Muscle of arm (tissue), 12 donors: ENCODE data around the gene GPR158. TPM values are rescaled to one million over a fixed set of nuclear protein-coding genes. Genes with fewer than 3 reads are reported as not detected.

Experiments used
- DNase-seq: peaks from one replicate; pipeline ENCODE4 v3.0.0-alpha.2; 2013
- polyA plus RNA-seq, 12 donors: library from polyadenylated mRNA; unstranded; fragments of 120-200 nt; gene quantifications; one replicate each; pipeline ENCODE4 v1.2.1, GENCODE V29; 2013; ENCODE audit not compliant: insufficient read length in 12 of 12

Gene GPR158
- polyA plus RNA-seq, 12 donors = 0.03 to 0.17 (median 0.08) TPM; not detected in 2

DNA sequence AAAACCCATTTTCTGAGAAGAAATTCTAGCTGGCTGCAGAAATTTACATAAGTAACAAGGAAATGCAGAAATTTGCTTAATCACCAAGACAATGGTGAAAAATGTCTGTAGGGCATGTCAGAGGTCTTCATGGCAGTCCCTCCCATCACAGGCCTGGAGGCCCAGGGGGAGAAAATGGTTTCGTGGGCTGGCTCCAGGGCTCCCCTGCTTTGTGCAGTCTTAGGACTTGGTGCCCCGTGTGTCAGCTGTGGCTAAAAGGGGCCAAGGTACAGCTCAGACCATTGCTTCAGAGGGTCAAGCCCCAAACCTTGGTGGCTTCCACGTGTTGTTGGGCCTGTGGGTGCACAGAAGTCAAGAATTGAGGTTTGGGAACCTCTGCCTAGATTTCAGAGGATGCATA lies 215.9 kb downstream of the GPR158 start:
- DNase-seq = no peak

DNA sequence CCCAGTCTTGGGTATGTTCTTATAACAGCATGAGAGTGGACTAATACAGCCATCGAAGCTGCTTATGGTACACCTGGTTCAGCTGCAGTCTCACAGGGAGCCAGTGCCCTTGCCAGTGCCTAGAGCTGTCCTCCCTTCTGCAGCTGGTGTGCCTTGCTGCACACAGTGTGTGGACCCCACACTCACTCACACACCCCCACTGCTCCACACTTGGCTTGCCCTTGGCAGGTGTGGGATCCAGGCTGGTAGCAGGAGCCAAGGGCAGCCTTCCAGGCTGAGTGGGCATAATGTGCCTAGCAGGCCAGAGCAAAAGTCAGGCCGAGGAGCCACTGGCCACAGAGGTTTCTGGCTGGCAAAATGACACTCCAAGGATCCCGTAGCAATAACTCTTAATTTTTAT lies 217.3 kb downstream of the GPR158 start:
- no peak for DNase-seq

DNA sequence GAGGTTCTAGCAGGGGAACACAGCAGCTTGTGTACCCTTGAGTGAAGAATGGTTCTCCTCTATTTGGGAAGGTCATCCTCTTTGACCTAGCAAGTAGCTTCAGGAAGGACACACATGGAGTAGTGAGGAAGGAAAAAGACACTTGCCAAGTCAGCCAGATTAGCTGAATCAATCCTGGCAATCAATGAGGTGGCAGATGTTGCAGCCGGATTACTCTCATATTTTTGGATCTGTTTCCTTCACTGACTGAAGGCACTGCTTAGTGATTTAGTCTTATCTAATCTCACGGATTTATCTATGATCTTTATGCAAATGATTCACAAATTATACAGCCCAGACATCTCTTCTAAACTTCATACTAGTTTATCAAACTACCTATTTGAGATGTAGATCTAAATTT lies 218.8 kb downstream of the GPR158 start:
- no peak for DNase-seq

DNA sequence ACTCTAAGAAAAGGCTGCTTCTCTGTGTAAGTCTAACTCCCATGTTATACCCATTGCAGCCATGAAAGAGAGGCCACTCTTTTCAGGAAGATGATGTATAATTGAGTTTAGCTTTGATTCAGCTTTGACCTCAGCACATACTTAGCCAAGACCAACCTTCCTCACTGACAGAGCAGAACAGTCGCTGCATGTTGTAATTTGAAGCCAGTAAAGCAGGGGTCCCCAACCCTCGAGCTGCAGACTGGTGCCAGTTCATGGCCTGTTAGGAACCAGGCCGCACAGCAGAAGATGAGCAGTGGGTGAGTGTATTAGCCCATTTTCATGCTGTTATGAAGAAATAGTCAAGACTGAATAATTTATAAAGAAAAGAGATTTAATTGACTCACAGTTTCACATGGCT lies 223.9 kb downstream of the GPR158 start:
- DNase-seq = no peak

DNA sequence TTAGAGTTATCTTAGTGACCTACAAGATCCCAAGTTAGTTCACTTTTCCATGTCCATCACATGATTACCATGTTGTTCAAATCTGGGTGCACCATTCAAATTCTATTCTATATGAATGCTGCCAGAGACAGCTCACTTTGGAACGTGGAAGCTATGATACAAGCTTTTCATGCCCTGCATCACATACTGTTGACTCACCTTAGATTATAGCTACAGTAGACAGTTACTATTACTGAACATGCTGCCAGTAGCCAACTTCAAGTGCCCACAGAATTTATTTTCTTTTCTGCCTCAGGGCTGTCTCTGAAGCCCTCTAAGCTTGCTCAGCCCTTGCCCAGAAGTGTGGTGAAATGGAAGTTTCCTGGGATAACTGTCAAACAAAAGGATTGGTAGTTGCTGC lies 231.1 kb downstream of the GPR158 start:
- DNase-seq = no peak

DNA sequence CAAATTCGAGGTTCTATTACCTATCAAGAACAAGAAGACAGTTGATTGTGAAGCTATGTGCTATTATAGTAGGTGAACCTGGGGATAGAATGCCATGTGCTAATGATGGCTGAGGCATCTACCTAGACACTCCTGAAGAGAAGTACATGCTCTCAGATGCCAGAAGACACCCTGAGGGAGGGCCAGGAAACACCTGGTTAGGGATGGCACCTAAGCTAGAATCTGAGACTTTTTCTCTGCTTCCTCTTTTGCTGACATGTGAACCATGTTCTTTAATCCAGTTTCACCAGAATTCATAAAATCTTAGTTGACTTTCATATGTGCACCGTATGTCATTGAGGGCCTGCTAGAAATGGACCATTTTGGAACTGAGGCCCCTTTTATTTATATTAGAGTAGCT lies 242.8 kb downstream of the GPR158 start:
- DNase-seq = no peak

DNA sequence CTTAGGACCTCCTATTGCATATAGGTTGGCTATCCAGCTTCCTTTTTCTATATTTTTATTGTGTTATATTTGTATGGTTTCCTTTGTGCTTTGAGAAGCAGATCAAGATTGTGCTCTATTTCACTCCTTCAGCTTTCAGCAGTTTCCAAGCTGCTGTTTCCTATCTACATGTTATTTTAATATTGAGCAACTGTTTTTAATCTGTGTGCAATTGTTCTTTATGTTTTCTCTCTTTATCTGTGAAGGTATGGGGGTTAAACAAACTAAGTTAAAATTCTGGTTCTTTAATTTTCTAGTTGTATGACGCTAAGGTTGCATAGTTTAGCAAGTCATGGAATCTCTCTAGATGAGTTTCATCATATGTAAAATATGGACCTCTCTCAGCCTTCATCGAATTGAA lies 251.0 kb downstream of the GPR158 start:
- DNase-seq = no peak

DNA sequence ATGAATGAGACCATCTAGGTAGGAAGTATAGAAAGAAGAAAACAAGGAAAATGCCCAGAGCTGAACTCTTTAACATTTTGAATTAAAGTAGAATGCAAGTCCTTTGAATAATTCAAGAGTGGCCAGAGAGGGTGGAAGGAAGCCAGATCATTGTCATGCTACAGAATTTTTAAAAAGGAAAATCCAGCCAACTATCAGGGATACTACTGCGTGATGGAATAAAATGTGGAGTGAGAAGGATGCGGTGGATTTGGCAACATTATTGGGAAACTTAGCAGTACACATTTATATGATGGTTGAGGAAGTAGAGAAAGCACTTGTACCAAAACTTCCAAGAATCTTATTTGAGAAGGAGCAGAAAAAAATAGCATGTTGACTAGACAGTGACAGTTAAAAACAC lies 261.6 kb downstream of the GPR158 start:
- DNase-seq = no peak

DNA sequence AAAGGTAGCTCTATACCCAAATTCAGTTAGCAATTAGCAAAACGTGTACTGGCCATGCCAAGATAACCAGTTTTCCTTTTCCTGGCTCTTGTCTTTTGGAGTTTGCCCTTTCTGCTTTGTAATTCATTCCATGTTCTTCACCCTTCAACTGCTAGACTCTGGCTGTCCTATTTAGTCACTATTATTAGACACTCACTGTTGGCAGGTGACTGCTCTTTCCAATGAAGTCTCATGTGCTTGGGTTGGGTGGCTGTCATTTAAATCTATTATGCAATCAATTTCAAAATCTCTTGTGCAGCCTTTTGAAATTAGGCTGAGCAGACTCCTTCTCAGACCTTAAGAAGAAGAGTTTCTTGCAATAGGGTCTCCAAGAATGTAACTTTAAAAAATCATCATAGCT lies 266.5 kb downstream of the GPR158 start:
- no peak for DNase-seq

DNA sequence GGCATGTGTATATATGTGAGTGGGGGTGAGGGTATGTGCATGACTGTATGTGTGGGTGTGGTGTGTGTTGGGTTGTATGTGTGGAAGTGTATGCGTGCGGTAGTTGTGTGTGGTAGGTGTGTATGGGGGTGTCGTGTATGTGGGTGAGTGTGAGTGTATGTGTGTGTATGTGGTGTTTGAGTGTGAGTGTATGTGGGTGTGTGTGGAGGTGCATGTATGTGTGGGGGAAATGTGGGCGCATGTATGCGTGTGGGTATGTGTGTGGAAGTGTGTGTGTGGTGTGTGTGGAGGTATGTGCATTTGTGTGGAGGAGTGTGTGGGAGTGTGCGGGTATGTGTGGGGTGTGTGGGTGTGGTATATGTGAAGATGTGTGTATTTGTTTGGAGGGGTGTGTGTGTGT lies 269.5 kb downstream of the GPR158 start:
- DNase-seq = no peak

DNA sequence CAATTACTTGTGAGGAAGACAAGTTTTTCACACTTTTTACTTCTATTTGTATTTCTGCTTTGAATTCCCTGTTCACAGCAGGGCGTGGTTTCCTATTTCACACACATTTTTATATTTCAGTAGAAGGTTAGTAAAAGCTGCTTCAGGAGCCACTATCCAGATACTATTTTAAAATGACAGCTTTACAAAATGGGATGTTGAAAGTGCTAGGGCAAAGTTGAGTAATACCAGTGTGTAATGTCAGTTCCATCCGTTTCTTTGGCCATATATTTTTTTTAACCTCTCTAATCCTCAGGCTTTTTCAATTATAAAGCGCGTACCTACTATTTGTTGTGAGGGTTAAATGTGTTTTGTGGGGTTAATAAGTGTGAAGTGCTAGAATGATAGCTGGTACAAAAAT lies 276.6 kb downstream of the GPR158 start:
- DNase-seq = no peak

DNA sequence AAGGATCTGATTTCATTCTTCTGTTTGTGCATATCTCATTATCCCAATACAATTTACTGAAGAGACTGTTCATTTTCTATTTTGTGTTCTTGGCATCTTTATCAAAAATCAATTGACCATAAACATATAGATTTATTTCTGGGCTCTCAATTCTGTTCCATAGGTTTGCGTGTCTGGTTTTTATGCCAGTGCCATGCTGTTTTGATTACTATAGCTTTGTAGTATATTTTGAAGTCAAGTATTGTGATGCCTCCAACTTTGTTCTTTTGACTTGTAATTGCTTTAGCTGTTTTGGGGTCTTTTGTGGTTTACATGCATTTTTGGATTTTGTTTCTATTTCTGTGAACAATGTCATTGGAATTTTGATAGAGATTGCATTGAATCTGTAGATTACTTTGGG lies 278.8 kb downstream of the GPR158 start:
- DNase-seq = no peak

DNA sequence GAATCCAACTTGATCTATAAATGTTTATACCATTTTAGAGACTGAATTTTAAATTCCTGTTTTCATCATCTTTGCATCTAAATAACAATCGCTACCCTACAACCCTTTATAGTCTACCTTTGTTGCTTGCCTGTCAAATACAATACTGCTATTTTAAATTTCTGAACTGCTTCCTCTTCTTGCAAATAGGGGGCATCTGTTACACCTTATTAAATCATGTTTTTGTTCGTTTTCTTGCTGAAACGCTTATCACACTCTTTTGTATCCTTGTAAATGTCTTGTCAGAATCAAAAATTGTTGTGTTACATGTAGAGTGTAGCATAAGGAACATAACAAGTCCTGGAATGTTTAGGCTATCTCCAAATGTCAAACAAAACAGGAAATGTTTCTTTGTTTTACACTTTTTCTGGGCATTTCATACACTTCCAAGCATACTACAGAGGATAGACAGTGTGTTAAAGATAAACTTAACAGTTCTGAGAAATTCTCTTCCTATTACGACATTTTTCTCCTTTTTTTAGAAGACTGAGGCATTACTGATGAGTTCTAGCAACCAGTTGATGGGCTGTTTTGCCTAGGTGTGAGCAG lies 281.3 kb downstream of the GPR158 start:
- DNase-seq = no peak

DNA sequence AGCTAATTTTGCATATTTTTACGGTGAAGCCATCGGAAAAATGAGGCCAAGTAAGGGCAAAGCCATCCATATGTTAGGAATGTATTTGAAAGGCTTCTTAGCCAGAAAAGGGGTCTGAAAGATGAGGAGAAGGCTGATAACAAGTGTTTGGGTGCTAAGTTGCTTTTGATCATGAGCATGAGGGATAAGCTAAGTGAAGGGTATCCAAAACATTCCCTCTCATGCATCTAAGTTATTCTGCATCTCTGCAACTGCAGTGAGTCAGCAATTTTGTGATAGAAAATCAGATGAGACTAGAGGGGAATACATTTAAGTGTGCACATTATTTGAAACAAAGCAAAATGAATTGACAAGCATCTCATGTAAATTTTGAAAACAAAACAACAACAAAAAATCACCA lies 282.8 kb downstream of the GPR158 start:
- DNase-seq = no peak

DNA sequence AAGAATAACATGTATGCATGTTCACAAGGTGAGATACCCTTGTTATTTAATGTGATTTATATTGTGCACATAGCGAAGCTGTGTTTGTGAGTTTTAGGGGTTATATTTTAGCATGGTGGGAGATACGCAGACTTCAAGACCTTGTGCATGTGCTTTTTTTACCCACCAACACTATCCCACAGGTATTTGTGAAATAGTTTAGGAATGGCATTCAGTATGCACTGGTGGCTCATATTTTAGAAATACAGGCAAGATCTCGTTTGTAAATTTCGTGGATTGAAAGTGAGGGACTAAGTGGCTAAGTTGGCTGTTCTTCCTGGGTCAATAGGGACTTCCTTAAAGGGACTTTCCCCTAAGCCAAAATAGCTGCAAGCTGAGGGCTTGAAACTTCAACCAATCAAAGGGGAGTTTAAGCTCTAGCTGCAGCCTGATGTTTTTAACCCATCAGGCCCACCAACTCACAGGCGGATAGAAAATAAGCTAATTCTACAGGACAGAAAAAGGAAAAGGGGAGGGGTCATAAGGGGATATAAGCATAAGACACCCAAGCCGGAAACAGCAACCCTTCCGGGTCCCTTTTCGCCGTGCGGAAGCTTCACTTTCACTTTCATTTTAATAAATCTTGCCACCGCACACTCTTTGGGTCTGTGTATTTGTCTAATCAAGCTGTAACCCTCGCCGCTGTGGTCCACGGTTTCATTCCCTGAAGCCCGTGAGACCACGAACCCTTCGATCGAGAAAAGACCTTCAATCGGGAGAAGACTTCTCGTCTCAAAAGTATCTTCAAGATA lies 291.0 kb downstream of the GPR158 start:
- no peak for DNase-seq

DNA sequence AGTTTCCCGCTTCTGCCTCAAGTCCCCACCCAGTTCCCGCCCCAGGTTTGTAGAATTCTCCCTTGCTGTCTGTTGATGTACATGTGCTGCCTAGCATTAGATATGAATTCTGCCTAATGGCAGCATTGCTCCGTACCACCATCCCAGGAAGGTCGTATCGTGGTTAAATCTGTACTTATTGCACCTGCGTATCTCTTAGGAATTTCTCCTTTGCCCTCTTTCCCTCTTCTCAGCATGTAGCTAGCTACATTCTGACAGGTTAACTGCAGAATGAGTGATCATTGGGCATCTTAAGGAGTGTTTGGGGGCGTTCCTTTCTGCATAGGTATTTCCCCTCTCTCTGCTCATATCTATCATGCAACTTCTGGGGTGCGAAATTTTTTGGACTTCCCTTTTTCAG lies 293.1 kb downstream of the GPR158 start:
- DNase-seq = no peak

DNA sequence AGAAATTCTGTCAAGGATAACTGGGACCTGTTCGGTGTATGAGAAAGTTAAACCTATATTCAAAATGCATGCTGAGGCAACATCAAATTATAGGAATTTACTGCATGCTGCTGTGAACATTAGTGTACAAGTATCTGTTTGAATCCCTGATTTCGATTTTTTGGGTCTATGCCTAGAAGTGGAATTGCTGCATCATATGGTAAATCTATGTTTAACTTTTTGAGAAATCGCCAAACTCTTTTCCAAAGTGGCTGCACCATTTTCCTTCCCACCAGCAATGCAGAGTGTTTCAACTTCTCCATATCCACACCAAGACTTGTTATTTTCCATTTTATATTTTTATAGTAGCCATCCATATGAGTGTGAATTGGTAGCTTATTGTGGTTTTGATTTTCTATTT lies 306.7 kb downstream of the GPR158 start:
- DNase-seq = no peak

DNA sequence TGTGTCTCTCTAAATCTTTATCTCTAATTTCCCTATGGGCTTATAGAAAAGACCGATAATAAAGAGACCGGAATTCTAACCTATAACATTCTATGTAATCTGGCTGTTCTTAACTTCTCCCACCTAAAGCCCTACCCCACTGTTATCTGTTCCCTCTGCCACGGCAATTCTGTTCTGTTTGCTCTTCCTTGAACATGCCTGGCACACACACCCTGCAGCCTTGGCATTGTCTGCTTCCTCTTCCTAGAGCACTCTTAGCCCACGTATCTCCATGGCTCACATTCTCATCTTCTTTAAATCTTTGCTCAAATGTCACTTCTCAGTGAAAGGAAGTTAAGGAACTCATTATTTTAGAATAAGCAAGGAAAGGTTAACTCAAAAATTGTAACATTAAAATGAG lies 309.2 kb downstream of the GPR158 start:
- no peak for DNase-seq

DNA sequence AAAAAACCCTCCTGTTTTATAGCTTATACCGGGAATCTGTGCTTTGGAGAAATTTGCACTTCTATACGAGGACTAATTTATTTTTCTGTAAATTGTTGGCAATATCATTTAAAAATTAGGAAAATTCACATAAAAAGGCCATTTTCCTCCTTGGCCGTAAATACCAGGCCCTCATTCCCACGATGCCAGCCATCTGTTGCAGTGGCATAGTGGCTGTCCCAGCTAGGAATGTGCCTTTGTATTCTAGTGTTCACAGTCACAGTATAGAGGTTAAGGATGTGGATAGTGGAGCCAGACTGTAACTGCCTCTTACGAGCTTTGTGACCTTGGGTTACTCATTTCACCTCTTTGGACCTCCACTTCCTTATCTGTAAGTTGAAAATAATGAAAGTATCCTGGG lies 312.5 kb downstream of the GPR158 start:
- no peak for DNase-seq

DNA sequence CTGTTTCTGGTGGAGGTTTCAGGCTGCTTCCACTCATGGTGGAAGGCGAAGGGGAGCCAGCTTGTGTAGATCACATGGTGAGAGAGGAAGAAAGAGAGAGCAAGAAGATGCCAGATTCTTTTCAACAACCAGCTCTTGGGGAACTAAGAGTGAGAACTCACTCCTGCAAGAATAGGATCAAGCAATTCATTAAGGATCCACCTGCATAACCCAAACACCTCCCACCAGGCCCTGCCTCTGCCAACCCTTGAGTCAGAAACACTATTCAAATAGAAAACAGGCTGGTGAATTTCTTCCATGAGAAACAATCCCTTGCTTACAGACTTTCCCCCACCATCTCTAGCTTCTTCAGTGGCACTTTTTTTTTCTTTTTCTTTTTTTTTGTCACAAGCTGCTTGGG lies 317.2 kb downstream of the GPR158 start:
- DNase-seq = no peak

DNA sequence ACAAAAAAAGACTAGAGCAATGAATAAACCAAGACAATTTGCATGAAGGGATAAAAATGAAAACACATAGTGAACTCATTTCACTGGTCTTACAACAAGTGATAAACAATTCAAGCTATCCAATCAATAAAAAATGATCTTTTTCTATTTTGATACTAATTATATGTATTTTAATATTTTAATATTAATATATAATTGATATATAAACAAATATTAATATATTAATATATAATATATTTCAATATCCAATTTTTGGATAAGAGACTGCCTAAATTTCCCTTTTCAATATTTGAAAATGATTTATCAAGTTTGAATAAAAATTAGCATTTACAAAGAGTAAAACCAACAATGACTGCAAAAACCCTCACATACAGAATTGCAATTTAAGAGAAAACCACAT lies 317.9 kb downstream of the GPR158 start:
- DNase-seq = no peak

DNA sequence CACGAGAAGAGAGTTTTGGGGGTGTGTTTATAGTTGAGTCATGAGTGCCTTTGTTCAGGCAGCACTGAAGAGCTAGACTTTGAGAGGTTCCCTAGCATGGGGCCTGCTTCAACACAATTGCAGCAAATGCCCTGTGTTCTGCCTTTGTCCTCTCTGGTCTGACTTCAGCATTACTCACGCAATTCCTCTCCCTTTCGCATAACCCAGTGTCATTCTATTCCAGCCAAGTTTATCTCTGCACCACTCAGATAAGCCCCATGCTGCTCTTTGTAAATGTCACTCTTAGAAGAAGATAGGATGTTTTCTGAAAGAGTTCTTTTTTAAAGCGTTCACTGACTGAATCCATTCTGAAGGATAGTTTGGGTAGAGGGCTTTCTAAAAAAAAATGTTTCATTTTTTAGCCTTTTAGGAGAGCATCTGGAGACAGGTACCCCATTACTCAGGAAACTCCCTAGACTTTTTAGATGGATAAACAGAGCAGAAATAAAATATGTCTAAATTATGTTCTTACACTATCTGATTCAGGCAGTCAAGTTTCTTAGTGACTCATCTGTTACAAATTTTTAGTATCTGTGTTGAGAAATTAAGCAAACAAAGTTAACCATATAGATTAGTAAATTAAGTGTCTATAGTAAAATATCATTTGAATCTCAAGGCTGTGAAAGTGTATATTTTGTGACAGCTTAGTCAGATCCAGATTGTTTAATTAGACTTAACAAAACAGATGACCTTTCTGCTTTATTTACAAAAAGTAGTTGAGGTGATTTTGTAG lies 318.5 kb downstream of the GPR158 start:
- no peak for DNase-seq

DNA sequence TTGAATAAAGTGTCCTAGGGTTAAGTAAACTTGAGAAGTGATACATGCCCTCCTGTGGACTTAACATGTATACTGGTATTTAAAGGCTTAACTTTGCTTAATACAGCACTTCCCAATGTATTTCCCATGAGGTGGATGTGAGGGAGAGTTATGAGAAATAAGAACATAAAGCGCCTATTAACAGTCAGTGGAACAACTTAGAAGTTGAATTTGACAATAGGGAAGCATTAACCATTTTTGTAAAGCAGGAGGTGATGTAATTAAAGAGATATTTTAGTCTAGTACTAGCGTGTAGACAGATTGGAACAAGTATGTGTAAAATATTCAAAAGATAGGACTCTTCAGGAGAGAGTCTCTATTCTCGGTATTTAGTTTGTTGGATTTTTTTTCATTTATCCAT lies 322.4 kb downstream of the GPR158 start:
- DNase-seq = no peak
